CD14-positive monocyte (primary cell): ENCODE results near the gene SMYD3. TPM values are rescaled to one million over a fixed set of nuclear protein-coding genes. Genes with fewer than 3 reads are reported as not detected.

Experiments
- DNase-seq, 3 donors: peaks; one replicate each; pipeline ENCODE4 v3.0.0-alpha.2; 2011 to 2022
- H2AFZ ChIP-seq: 2 replicates; pipeline ENCODE4 v1.6.0; 2012; ENCODE audit warnings: mild to moderate bottlenecking, low read depth, low read length, inconsistent platforms; ENCODE audit not compliant: insufficient read depth, poor library complexity, severe bottlenecking
- H3K27ac ChIP-seq, 2 donors: 1 replicate in 1 of 2; 2 replicates in 1 of 2; pipeline ENCODE4 v1.5.1; 2012 to 2013; ENCODE audit warnings: low read length in 2 of 2, control low read depth in 1 of 2, inconsistent platforms in 1 of 2, low read depth in 1 of 2, mild to moderate bottlenecking in 1 of 2
- H3K27me3 ChIP-seq, 2 donors: one replicate each; pipeline versions ENCODE4 v1.6.0 to v1.6.1; 2011 to 2013; ENCODE audit warnings: low read length in 2 of 2; ENCODE audit not compliant: control insufficient read depth in 2 of 2, insufficient read depth in 2 of 2
- H3K36me3 ChIP-seq, 2 donors: replicated peaks in 1 of 2; 1 replicate in 1 of 2; 2 replicates in 1 of 2; pipeline versions ENCODE4 v1.5.1 to v1.6.1; 2012 to 2013; ENCODE audit warnings: low read length in 2 of 2, control low read depth in 1 of 2, inconsistent platforms in 1 of 2, mild to moderate bottlenecking in 1 of 2; ENCODE audit not compliant: insufficient read depth in 2 of 2, control insufficient read depth in 1 of 2
- H3K4me1 ChIP-seq, 2 donors: 1 replicate in 1 of 2; 2 replicates in 1 of 2; pipeline versions ENCODE4 v1.5.1 to v1.6.1; 2012 to 2013; ENCODE audit warnings: low read length in 2 of 2, control low read depth in 1 of 2, inconsistent platforms in 1 of 2, mild to moderate bottlenecking in 1 of 2, moderate library complexity in 1 of 2; ENCODE audit not compliant: insufficient read depth in 2 of 2, control insufficient read depth in 1 of 2
- H3K4me2 ChIP-seq: replicated peaks from 2 replicates; pipeline ENCODE3; 2012; ENCODE audit warnings: low read length, moderate library complexity, mild to moderate bottlenecking; ENCODE audit not compliant: poor library complexity, severe bottlenecking; ENCODE audit errors: extremely low read depth
- H3K4me3 ChIP-seq, 3 experiments: fragments of 200-600 bp in 1 of 3; sonication (generic) in 1 of 3; replicated peaks in 1 of 3; 1 replicate in 2 of 3; 2 replicates in 1 of 3; pipeline ENCODE4 v1.5.1; 2011 to 2013; ENCODE audit warnings: low read length in 3 of 3, mild to moderate bottlenecking in 3 of 3, control low read depth in 2 of 3, low read depth in 2 of 3, inconsistent platforms in 1 of 3, moderate library complexity in 1 of 3
- H3K79me2 ChIP-seq: 2 replicates; pipeline ENCODE4 v1.6.0; 2012; ENCODE audit warnings: mild to moderate bottlenecking, control low read depth, inconsistent platforms, low read length, moderate library complexity; ENCODE audit not compliant: insufficient read depth
- H3K9ac ChIP-seq: 2 replicates; pipeline ENCODE4 v1.6.0; 2017; ENCODE audit warnings: low read length, mild to moderate bottlenecking; ENCODE audit not compliant: insufficient read depth, poor library complexity, severe bottlenecking
- H3K9me3 ChIP-seq, 2 donors: replicated peaks in 1 of 2; 1 replicate in 1 of 2; 2 replicates in 1 of 2; pipeline versions ENCODE4 v1.5.1 to v1.6.1; 2012 to 2013; ENCODE audit warnings: low read length in 2 of 2, control low read depth in 1 of 2; ENCODE audit not compliant: control insufficient read depth in 1 of 2, insufficient read depth in 1 of 2
- H4K20me1 ChIP-seq: 2 replicates; pipeline ENCODE4 v1.6.0; 2012; ENCODE audit warnings: mild to moderate bottlenecking, low read length, control low read depth, moderate library complexity; ENCODE audit not compliant: insufficient read depth
- H3K27ac Mint-ChIP-seq, 7 donors: one replicate each; pipeline ENCODE4 v1.8.0; 2020; ENCODE audit warnings: mild to moderate bottlenecking in 7 of 7, mixed read lengths in 7 of 7, moderate library complexity in 6 of 7, inconsistent platforms in 2 of 7
- H3K27me3 Mint-ChIP-seq, 3 donors: one replicate each; pipeline ENCODE4 v1.8.0; 2021 to 2022; ENCODE audit warnings: low read depth in 3 of 3, mild to moderate bottlenecking in 3 of 3, mixed read lengths in 3 of 3, moderate library complexity in 3 of 3, inconsistent platforms in 1 of 3
- H3K36me3 Mint-ChIP-seq, 2 donors: one replicate each; pipeline ENCODE4 v1.8.0; 2020; ENCODE audit warnings: mixed read lengths in 2 of 2, inconsistent platforms in 1 of 2, mild to moderate bottlenecking in 1 of 2
- H3K4me1 Mint-ChIP-seq: one replicate; pipeline ENCODE4 v1.8.0; 2020; ENCODE audit warnings: mild to moderate bottlenecking, mixed read lengths
- H3K4me3 Mint-ChIP-seq, 2 donors: one replicate each; pipeline ENCODE4 v1.8.0; 2020; ENCODE audit warnings: mild to moderate bottlenecking in 2 of 2, mixed read lengths in 2 of 2, moderate library complexity in 1 of 2
- H3K9me3 Mint-ChIP-seq, 7 donors: one replicate each; pipeline ENCODE4 v1.8.0; 2020 to 2022; ENCODE audit warnings: mixed read lengths in 7 of 7, mild to moderate bottlenecking in 6 of 7, moderate library complexity in 6 of 7, inconsistent platforms in 2 of 7
- WGBS: methylation state at CpG from one replicate; pipeline ENCODE4 v1.1.5; 2013; ENCODE audit warnings: missing lambda C conversion rate; ENCODE audit not compliant: insufficient coverage; 5-methylcytosine and 5-hydroxymethylcytosine counted together
- intact Hi-C, 2 donors: fragments of 100-400 bp; cut with micrococcal nuclease; formaldehyde crosslinking; loops; one replicate each; pipeline versions ENCODE4 v1.15.0 to v1.15.1; 2023
- polyA plus RNA-seq, 3 donors: library from polyadenylated mRNA; depleted of rRNA in 1 of 3; unstranded in 2 of 3; stranded (reverse) in 1 of 3; fragments of 300-500 nt in 2 of 3; fragments of >200 nt in 1 of 3; fragmentation: Illumina TruSeq in 2 of 3; gene quantifications; 1 replicate in 2 of 3; 2 replicates in 1 of 3; pipeline ENCODE4 v1.2.3, GENCODE V29; 2012 to 2021
- TF ChIP-seq, protein P1 (sequence below): fragments of 200-600 bp; IDR thresholded peaks from one replicate; pipeline ENCODE4 v1.8.0; 2022; ENCODE audit warnings: antibody characterized with exemption, mild to moderate bottlenecking

Gene SMYD3
- polyA plus RNA-seq, 3 donors: 2.7 to 8.4 (median 4.0) TPM

DNA sequence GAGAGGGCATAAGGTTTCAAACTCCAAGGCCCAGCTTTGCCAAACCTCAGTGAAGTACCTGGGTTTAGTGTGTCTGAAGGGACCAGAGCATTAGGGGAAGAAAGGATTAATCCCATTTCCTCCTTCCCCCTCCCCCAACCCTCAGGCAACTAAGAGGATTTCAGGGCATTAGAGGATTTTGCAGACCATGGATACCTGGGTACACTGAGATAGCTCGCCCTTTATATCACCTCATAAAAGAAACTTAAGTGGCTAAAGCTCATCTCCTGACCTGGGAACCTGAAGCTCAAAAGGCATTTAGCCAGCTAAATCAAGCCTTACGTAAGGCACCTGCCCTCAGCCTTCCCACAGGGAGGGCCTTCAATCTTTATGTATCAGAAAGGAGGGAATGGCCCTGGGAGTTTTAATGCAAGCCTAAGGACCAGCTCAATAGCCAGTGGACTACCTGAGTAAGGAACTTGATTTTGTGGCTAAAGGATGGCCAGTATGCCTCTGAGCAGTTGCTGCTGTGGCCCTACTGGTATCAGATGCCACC is 26.4 kb upstream of the SMYD3 start:
- no peaks in the 10 kb centered on the region for H3K4me1 Mint-ChIP-seq
- Histone ChIP-seq H4K20me1 (no peaks in the 10 kb centered on the region), H2AFZ (no peak overlapping the region), H3K4me3 (no peak overlapping the region), H3K4me1 (no peaks in the 10 kb centered on the region), H3K4me2 (no peak overlapping the region), H3K9ac (no peak overlapping the region), H3K79me2 (no peaks in the 10 kb centered on the region), H3K9me3 (peaks cover 16 to 32% of the 10 kb centered on the region in 2 donors), H3K27me3 (no peaks in the 10 kb centered on the region), H3K27ac (no peak overlapping the region), H3K36me3 (no peaks in the 10 kb centered on the region)
- H3K36me3 Mint-ChIP-seq: no peaks in the 10 kb centered on the region
- DNase-seq: no peak
- peaks cover 8 to 52% (median 33%) of the 10 kb centered on the region in 7 donors for H3K9me3 Mint-ChIP-seq
- TF ChIP-seq, protein P1, sequence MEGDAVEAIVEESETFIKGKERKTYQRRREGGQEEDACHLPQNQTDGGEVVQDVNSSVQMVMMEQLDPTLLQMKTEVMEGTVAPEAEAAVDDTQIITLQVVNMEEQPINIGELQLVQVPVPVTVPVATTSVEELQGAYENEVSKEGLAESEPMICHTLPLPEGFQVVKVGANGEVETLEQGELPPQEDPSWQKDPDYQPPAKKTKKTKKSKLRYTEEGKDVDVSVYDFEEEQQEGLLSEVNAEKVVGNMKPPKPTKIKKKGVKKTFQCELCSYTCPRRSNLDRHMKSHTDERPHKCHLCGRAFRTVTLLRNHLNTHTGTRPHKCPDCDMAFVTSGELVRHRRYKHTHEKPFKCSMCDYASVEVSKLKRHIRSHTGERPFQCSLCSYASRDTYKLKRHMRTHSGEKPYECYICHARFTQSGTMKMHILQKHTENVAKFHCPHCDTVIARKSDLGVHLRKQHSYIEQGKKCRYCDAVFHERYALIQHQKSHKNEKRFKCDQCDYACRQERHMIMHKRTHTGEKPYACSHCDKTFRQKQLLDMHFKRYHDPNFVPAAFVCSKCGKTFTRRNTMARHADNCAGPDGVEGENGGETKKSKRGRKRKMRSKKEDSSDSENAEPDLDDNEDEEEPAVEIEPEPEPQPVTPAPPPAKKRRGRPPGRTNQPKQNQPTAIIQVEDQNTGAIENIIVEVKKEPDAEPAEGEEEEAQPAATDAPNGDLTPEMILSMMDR: no peak
- peak overlapping the region in 1 of 7 donors; percentile 68 for H3K27ac Mint-ChIP-seq
- no peak overlapping the region for H3K4me3 Mint-ChIP-seq
- 78% methylated on average over 1 of the region's 2 CpGs for WGBS
- peaks cover 0 to 2% (median 0%) of the 10 kb centered on the region in 3 donors for H3K27me3 Mint-ChIP-seq
- intact Hi-C loops: no loop called here

DNA sequence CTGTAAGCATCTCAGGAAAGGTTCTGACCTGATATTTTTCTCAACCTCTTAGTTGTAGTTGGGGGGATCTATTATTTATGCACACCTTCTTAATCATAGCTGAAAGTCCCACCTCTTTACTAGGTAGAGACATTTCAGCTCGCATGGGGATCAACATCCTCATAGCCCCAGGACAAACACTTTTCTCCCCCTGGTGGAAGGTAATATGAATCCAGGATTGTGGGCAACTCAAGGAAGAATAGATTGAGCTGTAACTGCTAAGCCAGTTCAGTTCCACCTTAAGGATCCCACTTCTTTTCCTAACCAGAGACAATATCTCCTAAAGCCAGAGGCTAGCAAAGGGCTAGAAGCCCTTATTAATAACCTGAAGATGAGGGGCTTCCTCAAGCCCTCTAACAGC is 25.4 kb upstream of the SMYD3 start:
- no peaks in the 10 kb centered on the region for H3K36me3 ChIP-seq
- H3K36me3 Mint-ChIP-seq: no peaks in the 10 kb centered on the region
- DNase-seq: no peak
- intact Hi-C loops: no loop called here
- H3K4me2 ChIP-seq: no peak overlapping the region
- H3K27me3 ChIP-seq: no peaks in the 10 kb centered on the region
- H3K4me1 ChIP-seq: peaks cover 3 to 4% of the 10 kb centered on the region in 2 donors
- H3K4me1 Mint-ChIP-seq: peaks cover 6% of the 10 kb centered on the region
- H3K9me3 Mint-ChIP-seq: peaks cover 11 to 53% (median 37%) of the 10 kb centered on the region in 7 donors
- no CpG with 5 or more reads among the region's 1 CpG for WGBS
- peaks cover 16 to 41% of the 10 kb centered on the region in 2 donors for H3K9me3 ChIP-seq
- H3K27ac Mint-ChIP-seq: no peak overlapping the region
- no peaks in the 10 kb centered on the region for H3K79me2 ChIP-seq
- H3K9ac ChIP-seq: no peak overlapping the region
- TF ChIP-seq, protein P1: no peak
- H2AFZ ChIP-seq: no peak overlapping the region
- H3K4me3 Mint-ChIP-seq: no peak overlapping the region
- no peak overlapping the region for H3K27ac ChIP-seq
- no peaks in the 10 kb centered on the region for H4K20me1 ChIP-seq
- H3K4me3 ChIP-seq: no peak overlapping the region
- H3K27me3 Mint-ChIP-seq: peaks cover 0 to 2% (median 0%) of the 10 kb centered on the region in 3 donors
